ENCODE data around the gene GOSR1.
"Not testable (repeated sequence)": the region's sequence is repeated elsewhere in the genome, so short reads cannot be mapped to it uniquely, and the experiment has no call there.

The GOSR1 gene

GRCh38 chr17:30573603-30574175, 96.5 kb downstream of the GOSR1 start:
- TF ChIP-seq, protein P1, sequence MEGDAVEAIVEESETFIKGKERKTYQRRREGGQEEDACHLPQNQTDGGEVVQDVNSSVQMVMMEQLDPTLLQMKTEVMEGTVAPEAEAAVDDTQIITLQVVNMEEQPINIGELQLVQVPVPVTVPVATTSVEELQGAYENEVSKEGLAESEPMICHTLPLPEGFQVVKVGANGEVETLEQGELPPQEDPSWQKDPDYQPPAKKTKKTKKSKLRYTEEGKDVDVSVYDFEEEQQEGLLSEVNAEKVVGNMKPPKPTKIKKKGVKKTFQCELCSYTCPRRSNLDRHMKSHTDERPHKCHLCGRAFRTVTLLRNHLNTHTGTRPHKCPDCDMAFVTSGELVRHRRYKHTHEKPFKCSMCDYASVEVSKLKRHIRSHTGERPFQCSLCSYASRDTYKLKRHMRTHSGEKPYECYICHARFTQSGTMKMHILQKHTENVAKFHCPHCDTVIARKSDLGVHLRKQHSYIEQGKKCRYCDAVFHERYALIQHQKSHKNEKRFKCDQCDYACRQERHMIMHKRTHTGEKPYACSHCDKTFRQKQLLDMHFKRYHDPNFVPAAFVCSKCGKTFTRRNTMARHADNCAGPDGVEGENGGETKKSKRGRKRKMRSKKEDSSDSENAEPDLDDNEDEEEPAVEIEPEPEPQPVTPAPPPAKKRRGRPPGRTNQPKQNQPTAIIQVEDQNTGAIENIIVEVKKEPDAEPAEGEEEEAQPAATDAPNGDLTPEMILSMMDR (IDR thresholded peaks at IDR 0.05; ENCODE audit: borderline replicate concordance, insufficient read depth, low read depth, low read length): no peak
- H3K4me3 ChIP-seq (ENCODE audit: low read depth, low read length): no peak overlapping the region

GRCh38 chr17:30574309-30574708, 97.1 kb downstream of the GOSR1 start:
- not testable (repeated sequence) for H3K4me3 ChIP-seq (ENCODE audit: low read depth, low read length)

- not testable (repeated sequence) for H3K4me3 ChIP-seq (ENCODE audit: low read depth, low read length)
Observed at GRCh38 chr17:30574806-30575205, 97.6 kb downstream of the GOSR1 start.

- not testable (repeated sequence) for H3K4me3 ChIP-seq (ENCODE audit: low read depth, low read length)
Observed at GRCh38 chr17:30575648-30576325, 98.6 kb downstream of the GOSR1 start.

GRCh38 chr17:30576326-30576861, 99.2 kb downstream of the GOSR1 start:
- TF ChIP-seq, protein P1 (IDR thresholded peaks at IDR 0.05; ENCODE audit: borderline replicate concordance, insufficient read depth, low read depth, low read length): no peak
- H3K4me3 ChIP-seq (ENCODE audit: low read depth, low read length): no peak overlapping the region
